Fibroblast of lung (primary cell): ENCODE measurements around the gene PGBD1. TPM values are rescaled to one million over a fixed set of nuclear protein-coding genes. Genes with fewer than 3 reads are reported as not detected.

Experiments used
- DNase-seq, 2 donors: peaks; one replicate each; pipeline versions ENCODE4 v3.0.0 to v3.0.0-alpha.2; 2010; ENCODE audit warnings: low read depth in 2 of 2
- H2AFZ ChIP-seq: 2 replicates; pipeline ENCODE4 v1.5.1; 2012; ENCODE audit warnings: low read length, control low read depth, inconsistent platforms
- H3K27ac ChIP-seq: 2 replicates; pipeline ENCODE4 v1.5.1; 2011; ENCODE audit warnings: low read length, control low read depth; ENCODE audit not compliant: insufficient read depth
- H3K27me3 ChIP-seq: 2 replicates; pipeline ENCODE4 v1.5.1; 2011; ENCODE audit warnings: mild to moderate bottlenecking, low read length; ENCODE audit not compliant: control insufficient read depth, insufficient read depth
- H3K36me3 ChIP-seq: 2 replicates; pipeline ENCODE4 v1.5.1; 2011; ENCODE audit warnings: low read length; ENCODE audit not compliant: control insufficient read depth, insufficient read depth
- H3K4me1 ChIP-seq: 2 replicates; pipeline ENCODE4 v1.5.1; 2011; ENCODE audit warnings: low read length; ENCODE audit not compliant: control insufficient read depth, insufficient read depth; ENCODE audit errors: extremely low read depth
- H3K4me2 ChIP-seq: 2 replicates; pipeline ENCODE4 v1.5.1; 2011; ENCODE audit warnings: low read length, control low read depth; ENCODE audit not compliant: insufficient read depth; ENCODE audit errors: extremely low read depth
- H3K4me3 ChIP-seq, 4 experiments: fragments of 200-600 bp in 1 of 4; sonication (generic) in 1 of 4; replicated peaks in 1 of 4; 2 replicates each; pipeline ENCODE4 v1.5.1; 2011 to 2016; ENCODE audit warnings: low read length in 4 of 4, low read depth in 3 of 4, mild to moderate bottlenecking in 3 of 4, control low read depth in 2 of 4, inconsistent platforms in 1 of 4, mixed read lengths in 1 of 4; ENCODE audit not compliant: insufficient read depth in 1 of 4; ENCODE audit errors: control extremely low read depth in 1 of 4
- H3K79me2 ChIP-seq: 2 replicates; pipeline ENCODE4 v1.5.1; 2012; ENCODE audit warnings: mild to moderate bottlenecking, low read length, inconsistent platforms; ENCODE audit not compliant: control insufficient read depth, insufficient read depth
- H3K9ac ChIP-seq: 2 replicates; pipeline ENCODE4 v1.5.1; 2011; ENCODE audit warnings: mild to moderate bottlenecking, low read length, control low read depth; ENCODE audit not compliant: insufficient read depth
- H3K9me3 ChIP-seq: 2 replicates; pipeline ENCODE4 v1.5.1; 2012; ENCODE audit warnings: low read depth, low read length; ENCODE audit not compliant: control insufficient read depth, insufficient read depth
- H4K20me1 ChIP-seq: 2 replicates; pipeline ENCODE4 v1.5.1; 2011; ENCODE audit warnings: low read length; ENCODE audit not compliant: control insufficient read depth, insufficient read depth; ENCODE audit errors: extremely low read depth
- CTCF ChIP-seq, 2 donors: IDR thresholded peaks in 1 of 2; conservative IDR thresholded peaks in 1 of 2; 1 replicate in 1 of 2; 2 replicates in 1 of 2; pipeline ENCODE4 v1.5.1; 2011 to 2012; ENCODE audit warnings: low read length in 2 of 2, control low read depth in 1 of 2, inconsistent platforms in 1 of 2, low read depth in 1 of 2, mild to moderate bottlenecking in 1 of 2
- EZH2 ChIP-seq: IDR thresholded peaks from 2 replicates; pipeline ENCODE4 v1.5.1; 2012; ENCODE audit warnings: low read length, control low read depth, mild to moderate bottlenecking; ENCODE audit errors: missing control alignments
- polyA plus RNA-seq, 2 donors: library from polyadenylated mRNA; depleted of rRNA in 1 of 2; stranded (reverse) in 1 of 2; unstranded in 1 of 2; fragments of >200 nt; gene quantifications; 2 replicates each; pipeline ENCODE4 v1.2.1, GENCODE V29; 2011 to 2012; ENCODE audit warnings: missing spikeins in 1 of 2
- total RNA-seq: library from RNA; depleted of rRNA; stranded (reverse); fragments of >200 nt; gene quantifications from 2 replicates; pipeline ENCODE4 v1.2.1, GENCODE V29; 2014

The PGBD1 gene
- total and polyA plus RNA-seq, 2 donors (not counting 1 experiment from before 2014, with no cell fraction given) = 5.5 to 5.8 TPM

GRCh38 chr6:28243946-28244345 is 37.4 kb upstream of the PGBD1 start:
- TF ChIP-seq CTCF (conservative IDR thresholded peaks at IDR 0.05 in 1 of 2, IDR thresholded peaks at IDR 0.05 in 1 of 2; ENCODE audit: low read depth in 1 of 2, low read length in 2 of 2) (no peak), EZH2 (no peak)
- no peak overlapping the region for H3K4me3 ChIP-seq
- DNase-seq = no peak

GRCh38 chr6:28245206-28245941 is 36.0 kb upstream of the PGBD1 start:
- DNase-seq = no peak
- Histone ChIP-seq H3K9ac (no peak overlapping the region), H3K4me1 (no peaks in the 10 kb centered on the region), H3K4me3 (no peak overlapping the region), H4K20me1 (no peaks in the 10 kb centered on the region), H3K27me3 (no peaks in the 10 kb centered on the region), H3K4me2 (no peak overlapping the region), H3K27ac (no peak overlapping the region), H2AFZ (no peak overlapping the region), H3K9me3 (no peaks in the 10 kb centered on the region), H3K36me3 (peaks cover 5% of the 10 kb centered on the region), H3K79me2 (peaks cover under 1% of the 10 kb centered on the region)
- no peak for TF ChIP-seq CTCF (conservative IDR thresholded peaks at IDR 0.05 in 1 of 2, IDR thresholded peaks at IDR 0.05 in 1 of 2; ENCODE audit: low read depth in 1 of 2, low read length in 2 of 2)

More at GRCh38 chr6:28243946-28244345, 37.4 kb upstream of the PGBD1 start:
- Histone ChIP-seq H3K79me2 (no peaks in the 10 kb centered on the region), H3K27ac (no peak overlapping the region), H3K27me3 (no peaks in the 10 kb centered on the region), H3K36me3 (peaks cover 4% of the 10 kb centered on the region), H3K9ac (no peak overlapping the region), H3K9me3 (no peaks in the 10 kb centered on the region), H3K4me1 (no peaks in the 10 kb centered on the region), H2AFZ (no peak overlapping the region), H4K20me1 (no peaks in the 10 kb centered on the region), H3K4me2 (no peak overlapping the region)

GRCh38 chr6:28248916-28249315 is 32.5 kb upstream of the PGBD1 start:
- Histone ChIP-seq H3K27me3 (no peaks in the 10 kb centered on the region), H3K4me2 (no peak overlapping the region), H2AFZ (no peak overlapping the region), H4K20me1 (no peaks in the 10 kb centered on the region), H3K9ac (no peak overlapping the region), H3K36me3 (peaks cover 5% of the 10 kb centered on the region), H3K4me3 (no peak overlapping the region), H3K4me1 (peaks cover 3% of the 10 kb centered on the region), H3K27ac (no peak overlapping the region), H3K79me2 (peaks cover 10% of the 10 kb centered on the region), H3K9me3 (no peaks in the 10 kb centered on the region)
- no peak for TF ChIP-seq CTCF (conservative IDR thresholded peaks at IDR 0.05 in 1 of 2, IDR thresholded peaks at IDR 0.05 in 1 of 2; ENCODE audit: low read depth in 1 of 2, low read length in 2 of 2)
- TF ChIP-seq EZH2 = no peak
- no peak for DNase-seq
